HCT116 (cell line): ENCODE measurements around the gene SPATA31E1.

Source experiments
- CTCF ChIP-seq, 3 experiments: fragments of 200-600 bp in 1 of 3; sonication (generic) in 1 of 3; IDR thresholded peaks in 2 of 3; conservative IDR thresholded peaks in 1 of 3; 2 replicates each; pipeline ENCODE4 v1.5.1; 2012 to 2017; ENCODE audit warnings: low read depth in 2 of 3, low read length in 2 of 3, antibody characterized with exemption in 1 of 3, borderline replicate concordance in 1 of 3, control low read depth in 1 of 3, mild to moderate bottlenecking in 1 of 3, mixed read lengths in 1 of 3, mixed run types in 1 of 3, moderate library complexity in 1 of 3; ENCODE audit not compliant: insufficient read depth in 1 of 3
- EZH2 ChIP-seq: fragments of 200-600 bp; sonication (generic); IDR thresholded peaks from 2 replicates; pipeline ENCODE4 v1.6.1; 2017; ENCODE audit warnings: antibody characterized with exemption, mixed run types
- EZH2phosphoT487 ChIP-seq: fragments of 200-600 bp; IDR thresholded peaks from 2 replicates; pipeline ENCODE4 v1.6.1; 2018; ENCODE audit warnings: antibody characterized with exemption, borderline replicate concordance
- POLR2AphosphoS5 ChIP-seq: IDR thresholded peaks from 2 replicates; pipeline ENCODE4 v1.6.1; 2011; ENCODE audit warnings: mild to moderate bottlenecking, low read depth, low read length, moderate library complexity
- ZFX ChIP-seq: fragments of 450-650 bp; IDR thresholded peaks from 2 replicates; pipeline ENCODE4 v1.6.1; 2017
- TF ChIP-seq, protein P1 (sequence below): IDR thresholded peaks from 2 replicates; pipeline ENCODE4 v1.6.1; 2012; ENCODE audit warnings: low read depth

DNA sequence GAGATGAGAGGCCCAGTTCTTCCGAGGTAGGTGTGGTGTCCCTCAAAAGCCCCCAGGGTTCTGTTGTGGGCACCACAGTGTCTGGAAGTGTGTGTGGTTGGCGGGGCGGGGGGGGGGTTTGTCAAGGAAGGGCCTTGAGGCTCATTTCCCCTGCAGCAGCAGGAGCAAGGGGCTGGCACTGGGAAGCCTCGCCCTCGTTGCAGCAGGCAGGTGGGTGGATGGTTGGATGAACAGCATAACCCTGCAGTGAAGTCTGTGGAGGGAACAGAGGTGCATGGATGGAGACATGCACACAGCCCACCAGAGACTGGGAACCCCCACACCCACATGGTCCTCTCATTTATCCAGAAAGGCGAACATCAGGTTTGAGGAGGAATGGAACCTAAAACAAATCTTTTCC is 2.0 kb upstream of the SPATA31E1 start:
- no peak for TF ChIP-seq ZFX
- TF ChIP-seq EZH2, result no peak
- no peak for TF ChIP-seq CTCF (IDR thresholded peaks at IDR 0.05 in 2 of 3, conservative IDR thresholded peaks at IDR 0.05 in 1 of 3; ENCODE audit: borderline replicate concordance in 1 of 3, insufficient read depth in 1 of 3, low read depth in 2 of 3, low read length in 2 of 3)
- TF ChIP-seq, protein P1, sequence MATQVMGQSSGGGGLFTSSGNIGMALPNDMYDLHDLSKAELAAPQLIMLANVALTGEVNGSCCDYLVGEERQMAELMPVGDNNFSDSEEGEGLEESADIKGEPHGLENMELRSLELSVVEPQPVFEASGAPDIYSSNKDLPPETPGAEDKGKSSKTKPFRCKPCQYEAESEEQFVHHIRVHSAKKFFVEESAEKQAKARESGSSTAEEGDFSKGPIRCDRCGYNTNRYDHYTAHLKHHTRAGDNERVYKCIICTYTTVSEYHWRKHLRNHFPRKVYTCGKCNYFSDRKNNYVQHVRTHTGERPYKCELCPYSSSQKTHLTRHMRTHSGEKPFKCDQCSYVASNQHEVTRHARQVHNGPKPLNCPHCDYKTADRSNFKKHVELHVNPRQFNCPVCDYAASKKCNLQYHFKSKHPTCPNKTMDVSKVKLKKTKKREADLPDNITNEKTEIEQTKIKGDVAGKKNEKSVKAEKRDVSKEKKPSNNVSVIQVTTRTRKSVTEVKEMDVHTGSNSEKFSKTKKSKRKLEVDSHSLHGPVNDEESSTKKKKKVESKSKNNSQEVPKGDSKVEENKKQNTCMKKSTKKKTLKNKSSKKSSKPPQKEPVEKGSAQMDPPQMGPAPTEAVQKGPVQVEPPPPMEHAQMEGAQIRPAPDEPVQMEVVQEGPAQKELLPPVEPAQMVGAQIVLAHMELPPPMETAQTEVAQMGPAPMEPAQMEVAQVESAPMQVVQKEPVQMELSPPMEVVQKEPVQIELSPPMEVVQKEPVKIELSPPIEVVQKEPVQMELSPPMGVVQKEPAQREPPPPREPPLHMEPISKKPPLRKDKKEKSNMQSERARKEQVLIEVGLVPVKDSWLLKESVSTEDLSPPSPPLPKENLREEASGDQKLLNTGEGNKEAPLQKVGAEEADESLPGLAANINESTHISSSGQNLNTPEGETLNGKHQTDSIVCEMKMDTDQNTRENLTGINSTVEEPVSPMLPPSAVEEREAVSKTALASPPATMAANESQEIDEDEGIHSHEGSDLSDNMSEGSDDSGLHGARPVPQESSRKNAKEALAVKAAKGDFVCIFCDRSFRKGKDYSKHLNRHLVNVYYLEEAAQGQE, result no peak
- no peak for TF ChIP-seq POLR2AphosphoS5
- TF ChIP-seq EZH2phosphoT487, result no peak
